ENCODE results near the gene PRKCA. TPM values are rescaled to one million over a fixed set of nuclear protein-coding genes. Genes with fewer than 3 reads are reported as not detected.

Gene PRKCA
- total RNA-seq, 1 donor from 2014 or later, result 168 TPM

- DNase-seq (ENCODE audit: low spot score) (peak; percentile 79), ATAC-seq (peak; percentile 96)
- intact Hi-C loops (cut with DNase I), result no loop called here
These were observed 237.8 kb downstream of the PRKCA start for GRCh38 chr17:66540131-66540781.

GRCh38 chr17:66541461-66542128 is 239.2 kb downstream of the PRKCA start:
- intact Hi-C loops (cut with DNase I), result no loop called here
- DNase-seq (ENCODE audit: low spot score), result no peak
- ATAC-seq, result peak; percentile 36

GRCh38 chr17:66542129-66542966 is 239.9 kb downstream of the PRKCA start:
- ATAC-seq (no peak), DNase-seq (ENCODE audit: low spot score) (no peak)
- intact Hi-C loops (cut with DNase I), result no loop called here

- ATAC-seq, result no peak
- no peak for DNase-seq (ENCODE audit: low spot score)
- intact Hi-C loops (cut with DNase I), result no loop called here
These were observed 240.6 kb downstream of the PRKCA start for GRCh38 chr17:66542967-66543520.

GRCh38 chr17:66543526-66543925 is 241.1 kb downstream of the PRKCA start:
- intact Hi-C loops (cut with DNase I), result no loop called here
- DNase-seq (ENCODE audit: low spot score), result no peak
- ATAC-seq, result no peak

- DNase-seq (ENCODE audit: low spot score) (no peak), ATAC-seq (no peak)
- intact Hi-C loops (cut with DNase I), result no loop called here
These were observed 243.5 kb downstream of the PRKCA start for GRCh38 chr17:66545918-66546317.

GRCh38 chr17:66547151-66547865 is 244.9 kb downstream of the PRKCA start:
- ATAC-seq (no peak), DNase-seq (ENCODE audit: low spot score) (no peak)
- intact Hi-C loops (cut with DNase I), result no loop called here

- DNase-seq (ENCODE audit: low spot score) (no peak), ATAC-seq (no peak)
- intact Hi-C loops (cut with DNase I), result no loop called here
These were observed 245.7 kb downstream of the PRKCA start for GRCh38 chr17:66548158-66548557.

GRCh38 chr17:66548659-66549310 is 246.4 kb downstream of the PRKCA start:
- no peak for DNase-seq (ENCODE audit: low spot score)
- ATAC-seq, result no peak
- intact Hi-C loops (cut with DNase I), result no loop called here

GRCh38 chr17:66549311-66549704 is 246.9 kb downstream of the PRKCA start:
- intact Hi-C loops (cut with DNase I), result no loop called here
- no peak for DNase-seq (ENCODE audit: low spot score)
- ATAC-seq, result no peak

GRCh38 chr17:66549731-66550207 is 247.4 kb downstream of the PRKCA start:
- intact Hi-C loops (cut with DNase I), result no loop called here
- no peak for DNase-seq (ENCODE audit: low spot score)
- no peak for ATAC-seq

- intact Hi-C loops (cut with DNase I), result no loop called here
- no peak for DNase-seq (ENCODE audit: low spot score)
- no peak for ATAC-seq
These were observed 249.4 kb downstream of the PRKCA start for GRCh38 chr17:66551839-66552238.

- no peak for ATAC-seq
- intact Hi-C loops (cut with DNase I), result no loop called here
These were observed 250.0 kb downstream of the PRKCA start for GRCh38 chr17:66552371-66552770.

GRCh38 chr17:66555605-66556004 is 253.2 kb downstream of the PRKCA start:
- ATAC-seq, result no peak
- intact Hi-C loops (cut with DNase I), result no loop called here
- no peak for DNase-seq (ENCODE audit: low spot score)

More at GRCh38 chr17:66552371-66552770, 250.0 kb downstream of the PRKCA start:
- DNase-seq (ENCODE audit: low spot score), result no peak

- intact Hi-C loops (cut with DNase I), result no loop called here
- DNase-seq (ENCODE audit: low spot score), result no peak
- ATAC-seq, result no peak
These were observed 254.8 kb downstream of the PRKCA start for GRCh38 chr17:66557200-66557599.

- intact Hi-C loops (cut with DNase I), result no loop called here
- no peak for ATAC-seq
- no peak for DNase-seq (ENCODE audit: low spot score)
These were observed 255.5 kb downstream of the PRKCA start for GRCh38 chr17:66557886-66558285.

- ATAC-seq (no peak), DNase-seq (ENCODE audit: low spot score) (no peak)
- intact Hi-C loops (cut with DNase I), result no loop called here
These were observed 258.3 kb downstream of the PRKCA start for GRCh38 chr17:66560691-66561090.

GRCh38 chr17:66562119-66562518 is 259.7 kb downstream of the PRKCA start:
- no peak for ATAC-seq
- intact Hi-C loops (cut with DNase I), result no loop called here

More at GRCh38 chr17:66562119-66562518, 259.7 kb downstream of the PRKCA start:
- DNase-seq (ENCODE audit: low spot score), result no peak
